Measurements from ENCODE around the gene CCDC30. TPM values are rescaled to one million over a fixed set of nuclear protein-coding genes. Genes with fewer than 3 reads are reported as not detected.

The CCDC30 gene
- total RNA-seq, 1 experiment from 2014 or later: 1.3 TPM

DNA sequence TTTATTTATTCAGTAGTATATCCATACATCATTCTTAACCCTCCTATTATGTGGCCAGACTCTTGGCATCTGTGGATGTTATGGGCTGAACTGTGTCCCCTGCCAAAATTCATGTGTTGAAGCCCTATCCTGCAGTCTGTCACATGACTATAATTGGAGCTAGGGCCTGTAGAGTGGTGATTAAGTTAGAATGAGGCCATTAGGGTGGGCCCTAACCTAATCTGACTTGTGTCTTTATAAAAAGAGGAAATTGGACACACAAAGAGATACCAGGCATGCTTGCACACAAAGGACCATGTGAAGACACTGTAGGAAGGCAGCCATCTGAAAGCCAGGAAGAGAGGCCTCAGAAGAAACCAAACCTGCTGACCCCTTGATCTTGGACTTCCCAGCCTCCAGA is 13.8 kb upstream of the CCDC30 start:
- no peaks in the 10 kb centered on the region for H3K36me3 ChIP-seq (ENCODE audit: control insufficient read depth, insufficient read depth, low read length)
- H3K4me3 ChIP-seq (ENCODE audit: low read depth in 2 of 2, low read length in 2 of 2): no peak overlapping the region
- BruUV-seq (replicated peaks): no TSS peak
- intact Hi-C loops (cut with micrococcal nuclease; ENCODE audit: unreplicated experiment): no loop called here
- no peak overlapping the region for H3K27ac ChIP-seq (ENCODE audit: low read length)
- no peaks in the 10 kb centered on the region for H3K27me3 ChIP-seq (ENCODE audit: control insufficient read depth, insufficient read depth, low read length)
- DNase-seq (ENCODE audit: low read depth, low spot score): no peak
- H3K4me1 ChIP-seq (ENCODE audit: control insufficient read depth, insufficient read depth, low read length): no peaks in the 10 kb centered on the region
- ATAC-seq: no peak
- ChIA-PET CTCF (no interaction called here), POLR2A (no interaction called here)
- TF ChIP-seq, protein P1, sequence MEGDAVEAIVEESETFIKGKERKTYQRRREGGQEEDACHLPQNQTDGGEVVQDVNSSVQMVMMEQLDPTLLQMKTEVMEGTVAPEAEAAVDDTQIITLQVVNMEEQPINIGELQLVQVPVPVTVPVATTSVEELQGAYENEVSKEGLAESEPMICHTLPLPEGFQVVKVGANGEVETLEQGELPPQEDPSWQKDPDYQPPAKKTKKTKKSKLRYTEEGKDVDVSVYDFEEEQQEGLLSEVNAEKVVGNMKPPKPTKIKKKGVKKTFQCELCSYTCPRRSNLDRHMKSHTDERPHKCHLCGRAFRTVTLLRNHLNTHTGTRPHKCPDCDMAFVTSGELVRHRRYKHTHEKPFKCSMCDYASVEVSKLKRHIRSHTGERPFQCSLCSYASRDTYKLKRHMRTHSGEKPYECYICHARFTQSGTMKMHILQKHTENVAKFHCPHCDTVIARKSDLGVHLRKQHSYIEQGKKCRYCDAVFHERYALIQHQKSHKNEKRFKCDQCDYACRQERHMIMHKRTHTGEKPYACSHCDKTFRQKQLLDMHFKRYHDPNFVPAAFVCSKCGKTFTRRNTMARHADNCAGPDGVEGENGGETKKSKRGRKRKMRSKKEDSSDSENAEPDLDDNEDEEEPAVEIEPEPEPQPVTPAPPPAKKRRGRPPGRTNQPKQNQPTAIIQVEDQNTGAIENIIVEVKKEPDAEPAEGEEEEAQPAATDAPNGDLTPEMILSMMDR (IDR thresholded peaks at IDR 0.05): no peak
- TF ChIP-seq TCF7L2 (IDR thresholded peaks at IDR 0.05; ENCODE audit: low read depth, low read length): no peak
- TF ChIP-seq POLR2AphosphoS5 (IDR thresholded peaks at IDR 0.05; ENCODE audit: low read depth, low read length): no peak
- no peak for TF ChIP-seq SIN3A (IDR thresholded peaks at IDR 0.05; ENCODE audit: borderline replicate concordance, insufficient read depth, low read depth, low read length)
- TF ChIP-seq, protein P2, sequence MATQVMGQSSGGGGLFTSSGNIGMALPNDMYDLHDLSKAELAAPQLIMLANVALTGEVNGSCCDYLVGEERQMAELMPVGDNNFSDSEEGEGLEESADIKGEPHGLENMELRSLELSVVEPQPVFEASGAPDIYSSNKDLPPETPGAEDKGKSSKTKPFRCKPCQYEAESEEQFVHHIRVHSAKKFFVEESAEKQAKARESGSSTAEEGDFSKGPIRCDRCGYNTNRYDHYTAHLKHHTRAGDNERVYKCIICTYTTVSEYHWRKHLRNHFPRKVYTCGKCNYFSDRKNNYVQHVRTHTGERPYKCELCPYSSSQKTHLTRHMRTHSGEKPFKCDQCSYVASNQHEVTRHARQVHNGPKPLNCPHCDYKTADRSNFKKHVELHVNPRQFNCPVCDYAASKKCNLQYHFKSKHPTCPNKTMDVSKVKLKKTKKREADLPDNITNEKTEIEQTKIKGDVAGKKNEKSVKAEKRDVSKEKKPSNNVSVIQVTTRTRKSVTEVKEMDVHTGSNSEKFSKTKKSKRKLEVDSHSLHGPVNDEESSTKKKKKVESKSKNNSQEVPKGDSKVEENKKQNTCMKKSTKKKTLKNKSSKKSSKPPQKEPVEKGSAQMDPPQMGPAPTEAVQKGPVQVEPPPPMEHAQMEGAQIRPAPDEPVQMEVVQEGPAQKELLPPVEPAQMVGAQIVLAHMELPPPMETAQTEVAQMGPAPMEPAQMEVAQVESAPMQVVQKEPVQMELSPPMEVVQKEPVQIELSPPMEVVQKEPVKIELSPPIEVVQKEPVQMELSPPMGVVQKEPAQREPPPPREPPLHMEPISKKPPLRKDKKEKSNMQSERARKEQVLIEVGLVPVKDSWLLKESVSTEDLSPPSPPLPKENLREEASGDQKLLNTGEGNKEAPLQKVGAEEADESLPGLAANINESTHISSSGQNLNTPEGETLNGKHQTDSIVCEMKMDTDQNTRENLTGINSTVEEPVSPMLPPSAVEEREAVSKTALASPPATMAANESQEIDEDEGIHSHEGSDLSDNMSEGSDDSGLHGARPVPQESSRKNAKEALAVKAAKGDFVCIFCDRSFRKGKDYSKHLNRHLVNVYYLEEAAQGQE (IDR thresholded peaks at IDR 0.05; ENCODE audit: insufficient read depth in 1 of 2, low read depth in 2 of 2, low read length in 1 of 2): no peak
- in situ Hi-C loops (cut with HindIII; ENCODE audit: low pct_unique_long_range_greater_than_20kb, low sequenced_read_pairs): no loop called here
- no peaks in the 10 kb centered on the region for H3K9me3 ChIP-seq (ENCODE audit: control insufficient read depth, insufficient read depth, low read depth, low read length)

DNA sequence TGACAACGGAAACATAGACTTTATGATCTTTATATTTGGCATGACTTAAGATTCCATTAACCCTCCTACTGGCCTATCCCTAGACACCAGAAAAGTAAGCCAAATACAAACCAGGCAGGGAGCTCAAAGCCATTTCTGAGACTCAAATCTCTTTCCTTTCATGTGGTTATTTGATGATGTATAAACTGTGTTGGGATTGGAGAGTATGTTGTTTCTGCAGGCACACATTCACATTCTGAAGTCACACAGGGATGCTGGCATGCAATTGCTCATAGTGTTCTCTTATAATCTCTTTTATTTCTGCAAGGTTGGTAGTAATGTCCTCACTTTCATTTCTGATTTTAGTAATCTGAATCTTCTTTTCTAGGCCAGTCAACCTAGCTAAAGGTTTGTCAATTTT is 13.0 kb upstream of the CCDC30 start:
- no peaks in the 10 kb centered on the region for H3K9me3 ChIP-seq (ENCODE audit: control insufficient read depth, insufficient read depth, low read depth, low read length)
- intact Hi-C loops (cut with micrococcal nuclease; ENCODE audit: unreplicated experiment) (no loop called here), in situ Hi-C loops (cut with HindIII; ENCODE audit: low pct_unique_long_range_greater_than_20kb, low sequenced_read_pairs) (no loop called here)
- ChIA-PET POLR2A (interaction anchor here (0.6 kb wide), 1 partner anchor 94 kb away, joined by 10 read pairs; no protein-coding TSS in a partner anchor), CTCF (no interaction called here)
- no peak for DNase-seq (ENCODE audit: low read depth, low spot score)
- H3K36me3 ChIP-seq (ENCODE audit: control insufficient read depth, insufficient read depth, low read length): no peaks in the 10 kb centered on the region
- no peak for ATAC-seq
- TF ChIP-seq, protein P2 (IDR thresholded peaks at IDR 0.05; ENCODE audit: insufficient read depth in 1 of 2, low read depth in 2 of 2, low read length in 1 of 2): no peak
- TF ChIP-seq POLR2AphosphoS5 (IDR thresholded peaks at IDR 0.05; ENCODE audit: low read depth, low read length): no peak
- TF ChIP-seq TCF7L2 (IDR thresholded peaks at IDR 0.05; ENCODE audit: low read depth, low read length): no peak
- no peak for TF ChIP-seq SIN3A (IDR thresholded peaks at IDR 0.05; ENCODE audit: borderline replicate concordance, insufficient read depth, low read depth, low read length)
- TF ChIP-seq, protein P1 (IDR thresholded peaks at IDR 0.05): no peak
- H3K27ac ChIP-seq (ENCODE audit: low read length): no peak overlapping the region
- no peaks in the 10 kb centered on the region for H3K4me1 ChIP-seq (ENCODE audit: control insufficient read depth, insufficient read depth, low read length)
- H3K4me3 ChIP-seq (ENCODE audit: low read depth in 2 of 2, low read length in 2 of 2): no peak overlapping the region
- no TSS peak for BruUV-seq (replicated peaks)
- H3K27me3 ChIP-seq (ENCODE audit: control insufficient read depth, insufficient read depth, low read length): no peaks in the 10 kb centered on the region

Measured in Panc1 (cell line).